Astrocyte of the hippocampus (primary cell): ENCODE data around the gene SPATA20.

Experiments used
- DNase-seq: peaks from one replicate; pipeline ENCODE4 v3.0.0; 2011; ENCODE audit warnings: low read depth, low spot score

The SPATA20 gene

GRCh38 chr17:50598487-50598886 is 51.5 kb downstream of the SPATA20 start:
- DNase-seq: no peak

- no peak for DNase-seq
Measured at GRCh38 chr17:50599606-50600005, 52.6 kb downstream of the SPATA20 start.

- DNase-seq: no peak
Measured at GRCh38 chr17:50601823-50602375, 54.9 kb downstream of the SPATA20 start.

GRCh38 chr17:50602836-50603235 is 55.9 kb downstream of the SPATA20 start:
- DNase-seq: no peak

GRCh38 chr17:50603340-50603739 is 56.4 kb downstream of the SPATA20 start:
- no peak for DNase-seq

GRCh38 chr17:50604513-50604912 is 57.5 kb downstream of the SPATA20 start:
- peak; percentile 78 for DNase-seq

GRCh38 chr17:50605429-50605828 is 58.5 kb downstream of the SPATA20 start:
- no peak for DNase-seq
